WTC11 (cell line): ENCODE measurements around the gene KRT79. TPM values are rescaled to one million over a fixed set of nuclear protein-coding genes. Genes with fewer than 3 reads are reported as not detected.

Experiments
- ATAC-seq: fragments of 200-7000 bp; cut with Tn5 transposase; 2 replicates; pipeline ENCODE4 v1.10.0; 2021; ENCODE audit warnings: mild to moderate bottlenecking, moderate library complexity
- CTCF ChIA-PET: fragments of 300-600 bp; sonication (Branson Sonifier 250); formaldehyde crosslinking; loops from one replicate; lab custom pipeline; 2021; ENCODE audit warnings: antibody characterized with exemption; lab: Charles Lee
- POLR2A ChIA-PET: fragments of 350-600 bp; sonication (Branson Sonifier 250); formaldehyde crosslinking; loops from one replicate; lab custom pipeline; 2021; ENCODE audit warnings: antibody characterized with exemption; lab: Charles Lee
- DNase-seq: peaks from one replicate; pipeline ENCODE4 v3.0.0; 2021; ENCODE audit warnings: low spot score
- H3K27ac Mint-ChIP-seq: 2 replicates; pipeline ENCODE4 v1.8.0; 2021; ENCODE audit warnings: mixed read lengths
- H3K27me3 Mint-ChIP-seq: 2 replicates; pipeline ENCODE4 v1.8.0; 2021; ENCODE audit warnings: low read depth, mild to moderate bottlenecking, moderate library complexity, mixed read lengths
- H3K36me3 Mint-ChIP-seq: 2 replicates; pipeline ENCODE4 v1.8.0; 2021; ENCODE audit warnings: mixed read lengths
- H3K4me1 Mint-ChIP-seq: 2 replicates; pipeline ENCODE4 v1.8.0; 2022; ENCODE audit warnings: mixed read lengths
- H3K4me3 Mint-ChIP-seq: 2 replicates; pipeline ENCODE4 v1.8.0; 2021; ENCODE audit warnings: mild to moderate bottlenecking, moderate library complexity, mixed read lengths
- H3K9me3 Mint-ChIP-seq: 2 replicates; pipeline ENCODE4 v1.8.0; 2021; ENCODE audit warnings: mixed read lengths
- ATF2 ChIP-seq: sonication (generic); formaldehyde crosslinking; IDR thresholded peaks from 2 replicates; pipeline ENCODE4 v1.8.1; 2022; ENCODE audit warnings: low read depth, missing genetic modification reagents, borderline replicate concordance
- CTCF ChIP-seq: fragments of 200-600 bp; IDR thresholded peaks from 2 replicates; pipeline ENCODE4 v1.8.0; 2022; ENCODE audit warnings: antibody characterized with exemption
- ESRRA ChIP-seq: sonication (generic); formaldehyde crosslinking; IDR thresholded peaks from 2 replicates; pipeline ENCODE4 v1.8.1; 2022; ENCODE audit warnings: mild to moderate bottlenecking, missing genetic modification reagents, borderline replicate concordance
- GABPB1 ChIP-seq: sonication (generic); formaldehyde crosslinking; IDR thresholded peaks from 2 replicates; pipeline ENCODE4 v1.8.1; 2023; ENCODE audit warnings: mild to moderate bottlenecking, missing genetic modification reagents
- GTF2I ChIP-seq: fragments of 250-450 bp; sonication (Bioruptor Pico); conservative IDR thresholded peaks from 2 replicates; pipeline ENCODE4 v1.4.0; 2021; ENCODE audit warnings: mild to moderate bottlenecking
- JAZF1 ChIP-seq: fragments of 250-450 bp; sonication (Bioruptor Pico); IDR thresholded peaks from 2 replicates; pipeline ENCODE4 v1.9.0; 2021; ENCODE audit warnings: moderate library complexity, mild to moderate bottlenecking, inconsistent platforms
- JUN ChIP-seq: sonication (generic); formaldehyde crosslinking; IDR thresholded peaks from 2 replicates; pipeline ENCODE4 v1.8.0; 2023; ENCODE audit warnings: mild to moderate bottlenecking, missing genetic modification reagents
- NR1H2 ChIP-seq: sonication (generic); formaldehyde crosslinking; IDR thresholded peaks from 2 replicates; pipeline ENCODE4 v1.9.0; 2021; ENCODE audit warnings: mild to moderate bottlenecking, moderate library complexity, missing genetic modification reagents
- SOX15 ChIP-seq: fragments of 250-450 bp; sonication (Bioruptor Pico); IDR thresholded peaks from 2 replicates; pipeline ENCODE4 v1.9.0; 2021; ENCODE audit warnings: mild to moderate bottlenecking
- TCF7 ChIP-seq: sonication (generic); formaldehyde crosslinking; IDR thresholded peaks from 2 replicates; pipeline ENCODE4 v1.8.0; 2022; ENCODE audit warnings: mild to moderate bottlenecking, low read depth, missing genetic modification reagents, moderate library complexity
- TEAD1 ChIP-seq: sonication (generic); formaldehyde crosslinking; IDR thresholded peaks from 2 replicates; pipeline ENCODE4 v1.8.0; 2022; ENCODE audit warnings: mild to moderate bottlenecking, missing genetic modification reagents
- ZNF425 ChIP-seq: fragments of 250-450 bp; sonication (Bioruptor Pico); conservative IDR thresholded peaks from 2 replicates; pipeline ENCODE4 v1.9.0; 2021; ENCODE audit warnings: mild to moderate bottlenecking
- total RNA-seq: library from RNA; stranded (reverse); gene quantifications from 3 replicates; pipeline ENCODE4 v1.2.3, GENCODE V29; 2021
- TF ChIP-seq, protein P1 (sequence below): sonication (generic); formaldehyde crosslinking; IDR thresholded peaks from 2 replicates; pipeline ENCODE4 v1.8.0; 2022; ENCODE audit warnings: missing genetic modification reagents
- TF ChIP-seq, protein P2 (sequence below): sonication (generic); formaldehyde crosslinking; IDR thresholded peaks from 2 replicates; pipeline ENCODE4 v1.8.1; 2023; ENCODE audit warnings: mild to moderate bottlenecking, missing genetic modification reagents, moderate library complexity
- TF ChIP-seq, protein P3 (sequence below): sonication (generic); formaldehyde crosslinking; IDR thresholded peaks from 2 replicates; pipeline ENCODE4 v1.8.1; 2022; ENCODE audit warnings: low read depth, mild to moderate bottlenecking, moderate library complexity, missing genetic modification reagents, borderline replicate concordance
- TF ChIP-seq, protein P4 (sequence below): sonication (generic); formaldehyde crosslinking; IDR thresholded peaks from 2 replicates; pipeline ENCODE4 v1.8.0; 2022; ENCODE audit warnings: mild to moderate bottlenecking, missing genetic modification reagents

The KRT79 gene
- total RNA-seq, 1 experiment from 2014 or later = not detected

DNA sequence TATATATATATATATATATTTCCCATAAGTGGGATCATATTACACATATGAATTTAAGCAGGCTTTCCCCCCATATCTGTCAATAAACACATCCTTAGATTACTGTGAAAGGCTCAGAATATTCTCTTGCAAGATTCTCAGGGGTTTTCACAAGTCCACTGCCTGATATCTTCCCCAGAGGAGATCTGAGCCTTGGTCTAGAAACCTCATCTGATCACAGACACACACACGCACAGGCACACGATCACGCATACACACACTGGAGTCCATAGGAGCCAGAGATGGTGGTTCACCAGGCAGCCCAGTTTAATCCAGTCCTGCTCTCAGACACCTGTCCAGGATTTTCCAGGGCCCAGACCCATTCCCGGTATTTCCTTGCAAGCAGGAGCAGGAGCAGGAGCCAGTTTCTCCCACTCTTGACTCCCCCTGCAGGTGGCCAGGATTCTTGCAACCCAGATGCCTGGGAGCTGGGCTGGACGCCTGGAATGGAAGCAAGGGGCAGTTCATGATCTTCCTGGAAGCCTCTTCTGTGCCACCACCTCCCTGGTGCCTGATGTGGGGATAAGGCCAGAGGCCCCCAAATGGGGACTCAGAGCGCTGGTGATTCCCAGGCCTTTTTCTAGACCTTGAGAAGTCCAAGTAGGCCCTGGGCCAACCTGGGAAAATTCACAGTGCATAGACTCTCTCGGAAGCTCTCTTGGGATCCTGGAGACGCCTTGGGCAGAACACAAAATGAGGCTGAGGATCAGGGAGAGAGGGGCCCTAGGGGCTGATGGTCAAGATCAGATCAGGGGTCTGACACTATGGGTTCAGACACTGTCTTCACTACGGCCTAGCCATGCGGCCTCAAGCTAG lies 31.2 kb upstream of the KRT79 start:
- peaks cover 6% of the 10 kb centered on the region; the same call in 1 of the 2 replicates for H3K4me1 Mint-ChIP-seq
- peak overlapping the region; percentile 19; the same call in 1 of the 2 replicates for H3K27ac Mint-ChIP-seq
- no peaks in the 10 kb centered on the region for H3K9me3 Mint-ChIP-seq
- DNase-seq = peak; percentile 91
- no peak overlapping the region for H3K4me3 Mint-ChIP-seq
- H3K27me3 Mint-ChIP-seq = no peaks in the 10 kb centered on the region
- ChIA-PET CTCF (interaction anchor here (0.5 to 4.0 kb wide), 85 partner anchors 8 to 745 kb away, joined by 3 to 58 read pairs (median 4); partner anchors contain the start of genes KRT73, KRT74 and KRT79), POLR2A (no interaction called here)
- no peaks in the 10 kb centered on the region for H3K36me3 Mint-ChIP-seq
- peak; percentile 86 for ATAC-seq
- TF ChIP-seq CTCF (peak; percentile 78), ATF2 (no peak), JAZF1 (no peak), JUN (CRISPR knock-in tag) (no peak)
- TF ChIP-seq, protein P1, sequence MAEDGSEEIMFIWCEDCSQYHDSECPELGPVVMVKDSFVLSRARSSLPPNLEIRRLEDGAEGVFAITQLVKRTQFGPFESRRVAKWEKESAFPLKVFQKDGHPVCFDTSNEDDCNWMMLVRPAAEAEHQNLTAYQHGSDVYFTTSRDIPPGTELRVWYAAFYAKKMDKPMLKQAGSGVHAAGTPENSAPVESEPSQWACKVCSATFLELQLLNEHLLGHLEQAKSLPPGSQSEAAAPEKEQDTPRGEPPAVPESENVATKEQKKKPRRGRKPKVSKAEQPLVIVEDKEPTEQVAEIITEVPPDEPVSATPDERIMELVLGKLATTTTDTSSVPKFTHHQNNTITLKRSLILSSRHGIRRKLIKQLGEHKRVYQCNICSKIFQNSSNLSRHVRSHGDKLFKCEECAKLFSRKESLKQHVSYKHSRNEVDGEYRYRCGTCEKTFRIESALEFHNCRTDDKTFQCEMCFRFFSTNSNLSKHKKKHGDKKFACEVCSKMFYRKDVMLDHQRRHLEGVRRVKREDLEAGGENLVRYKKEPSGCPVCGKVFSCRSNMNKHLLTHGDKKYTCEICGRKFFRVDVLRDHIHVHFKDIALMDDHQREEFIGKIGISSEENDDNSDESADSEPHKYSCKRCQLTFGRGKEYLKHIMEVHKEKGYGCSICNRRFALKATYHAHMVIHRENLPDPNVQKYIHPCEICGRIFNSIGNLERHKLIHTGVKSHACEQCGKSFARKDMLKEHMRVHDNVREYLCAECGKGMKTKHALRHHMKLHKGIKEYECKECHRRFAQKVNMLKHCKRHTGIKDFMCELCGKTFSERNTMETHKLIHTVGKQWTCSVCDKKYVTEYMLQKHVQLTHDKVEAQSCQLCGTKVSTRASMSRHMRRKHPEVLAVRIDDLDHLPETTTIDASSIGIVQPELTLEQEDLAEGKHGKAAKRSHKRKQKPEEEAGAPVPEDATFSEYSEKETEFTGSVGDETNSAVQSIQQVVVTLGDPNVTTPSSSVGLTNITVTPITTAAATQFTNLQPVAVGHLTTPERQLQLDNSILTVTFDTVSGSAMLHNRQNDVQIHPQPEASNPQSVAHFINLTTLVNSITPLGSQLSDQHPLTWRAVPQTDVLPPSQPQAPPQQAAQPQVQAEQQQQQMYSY = peak; percentile 96
- TF ChIP-seq, protein P2, sequence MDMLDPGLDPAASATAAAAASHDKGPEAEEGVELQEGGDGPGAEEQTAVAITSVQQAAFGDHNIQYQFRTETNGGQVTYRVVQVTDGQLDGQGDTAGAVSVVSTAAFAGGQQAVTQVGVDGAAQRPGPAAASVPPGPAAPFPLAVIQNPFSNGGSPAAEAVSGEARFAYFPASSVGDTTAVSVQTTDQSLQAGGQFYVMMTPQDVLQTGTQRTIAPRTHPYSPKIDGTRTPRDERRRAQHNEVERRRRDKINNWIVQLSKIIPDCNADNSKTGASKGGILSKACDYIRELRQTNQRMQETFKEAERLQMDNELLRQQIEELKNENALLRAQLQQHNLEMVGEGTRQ (CRISPR knock-in tag) = no peak
- TF ChIP-seq, protein P3, sequence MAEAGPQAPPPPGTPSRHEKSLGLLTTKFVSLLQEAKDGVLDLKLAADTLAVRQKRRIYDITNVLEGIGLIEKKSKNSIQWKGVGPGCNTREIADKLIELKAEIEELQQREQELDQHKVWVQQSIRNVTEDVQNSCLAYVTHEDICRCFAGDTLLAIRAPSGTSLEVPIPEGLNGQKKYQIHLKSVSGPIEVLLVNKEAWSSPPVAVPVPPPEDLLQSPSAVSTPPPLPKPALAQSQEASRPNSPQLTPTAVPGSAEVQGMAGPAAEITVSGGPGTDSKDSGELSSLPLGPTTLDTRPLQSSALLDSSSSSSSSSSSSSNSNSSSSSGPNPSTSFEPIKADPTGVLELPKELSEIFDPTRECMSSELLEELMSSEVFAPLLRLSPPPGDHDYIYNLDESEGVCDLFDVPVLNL (CRISPR knock-in tag) = no peak

DNA sequence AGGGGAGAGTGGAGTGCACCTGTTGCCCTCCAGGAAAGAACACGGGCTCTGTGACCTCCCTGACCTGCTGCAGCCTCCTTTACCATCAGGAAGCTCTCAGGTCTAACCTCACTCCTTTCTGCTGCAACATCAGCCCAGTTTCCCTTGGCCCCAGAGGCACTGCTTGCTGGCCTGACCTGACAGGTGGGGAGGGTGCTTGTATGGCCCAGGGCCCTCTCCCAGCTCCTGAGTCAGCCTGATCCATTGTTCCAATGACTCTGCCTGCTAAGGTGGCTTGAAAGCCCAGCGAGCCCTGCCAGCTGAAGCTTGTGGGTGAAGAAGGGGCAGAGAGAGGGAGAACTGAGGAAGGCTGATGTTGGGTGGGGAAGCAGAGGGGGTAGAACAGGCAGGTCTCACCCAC lies 27.9 kb upstream of the KRT79 start:
- POLR2A ChIA-PET = no interaction called here
- H3K36me3 Mint-ChIP-seq = no peaks in the 10 kb centered on the region
- no peaks in the 10 kb centered on the region; the same call in 1 of the 2 replicates for H3K27me3 Mint-ChIP-seq
- no peak for ATAC-seq
- no peaks in the 10 kb centered on the region for H3K9me3 Mint-ChIP-seq
- no peak overlapping the region for H3K27ac Mint-ChIP-seq
- no peak overlapping the region for H3K4me3 Mint-ChIP-seq
- TF ChIP-seq NR1H2 (no peak), TEAD1 (CRISPR knock-in tag) (no peak), JUN (CRISPR knock-in tag) (no peak), GTF2I (CRISPR knock-in tag) (no peak), ZNF425 (CRISPR knock-in tag) (no peak), ESRRA (CRISPR knock-in tag) (no peak), TCF7 (CRISPR knock-in tag) (no peak), SOX15 (no peak), GABPB1 (CRISPR knock-in tag) (no peak)
- TF ChIP-seq, protein P4, sequence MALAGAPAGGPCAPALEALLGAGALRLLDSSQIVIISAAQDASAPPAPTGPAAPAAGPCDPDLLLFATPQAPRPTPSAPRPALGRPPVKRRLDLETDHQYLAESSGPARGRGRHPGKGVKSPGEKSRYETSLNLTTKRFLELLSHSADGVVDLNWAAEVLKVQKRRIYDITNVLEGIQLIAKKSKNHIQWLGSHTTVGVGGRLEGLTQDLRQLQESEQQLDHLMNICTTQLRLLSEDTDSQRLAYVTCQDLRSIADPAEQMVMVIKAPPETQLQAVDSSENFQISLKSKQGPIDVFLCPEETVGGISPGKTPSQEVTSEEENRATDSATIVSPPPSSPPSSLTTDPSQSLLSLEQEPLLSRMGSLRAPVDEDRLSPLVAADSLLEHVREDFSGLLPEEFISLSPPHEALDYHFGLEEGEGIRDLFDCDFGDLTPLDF = no peak
- TF ChIP-seq, all 79 proteins: peak for 0
- no peak for DNase-seq
- CTCF ChIA-PET = interaction anchor here (1.2 to 1.3 kb wide), 3 partner anchors 9 to 466 kb away, joined by 3 to 6 read pairs (median 4); no protein-coding TSS in a partner anchor
- no peaks in the 10 kb centered on the region for H3K4me1 Mint-ChIP-seq
